HG02571 (cell line): Measurements from ENCODE around the gene PHAX.
A peak's percentile ranks its signal among the peaks of the same experiment; 100 is the strongest.
"Not testable (repeated sequence)": the region's sequence is repeated elsewhere in the genome, so short reads cannot be mapped to it uniquely, and the experiment has no call there.

Source experiments
- ATAC-seq: cut with Tn5 transposase; IDR thresholded peaks from one replicate; pipeline ENCODE4 v1.9.1; 2021; ENCODE audit warnings: mild to moderate bottlenecking, moderate library complexity; ENCODE audit not compliant: unreplicated experiment

Gene PHAX, protein sequence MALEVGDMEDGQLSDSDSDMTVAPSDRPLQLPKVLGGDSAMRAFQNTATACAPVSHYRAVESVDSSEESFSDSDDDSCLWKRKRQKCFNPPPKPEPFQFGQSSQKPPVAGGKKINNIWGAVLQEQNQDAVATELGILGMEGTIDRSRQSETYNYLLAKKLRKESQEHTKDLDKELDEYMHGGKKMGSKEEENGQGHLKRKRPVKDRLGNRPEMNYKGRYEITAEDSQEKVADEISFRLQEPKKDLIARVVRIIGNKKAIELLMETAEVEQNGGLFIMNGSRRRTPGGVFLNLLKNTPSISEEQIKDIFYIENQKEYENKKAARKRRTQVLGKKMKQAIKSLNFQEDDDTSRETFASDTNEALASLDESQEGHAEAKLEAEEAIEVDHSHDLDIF

DNA sequence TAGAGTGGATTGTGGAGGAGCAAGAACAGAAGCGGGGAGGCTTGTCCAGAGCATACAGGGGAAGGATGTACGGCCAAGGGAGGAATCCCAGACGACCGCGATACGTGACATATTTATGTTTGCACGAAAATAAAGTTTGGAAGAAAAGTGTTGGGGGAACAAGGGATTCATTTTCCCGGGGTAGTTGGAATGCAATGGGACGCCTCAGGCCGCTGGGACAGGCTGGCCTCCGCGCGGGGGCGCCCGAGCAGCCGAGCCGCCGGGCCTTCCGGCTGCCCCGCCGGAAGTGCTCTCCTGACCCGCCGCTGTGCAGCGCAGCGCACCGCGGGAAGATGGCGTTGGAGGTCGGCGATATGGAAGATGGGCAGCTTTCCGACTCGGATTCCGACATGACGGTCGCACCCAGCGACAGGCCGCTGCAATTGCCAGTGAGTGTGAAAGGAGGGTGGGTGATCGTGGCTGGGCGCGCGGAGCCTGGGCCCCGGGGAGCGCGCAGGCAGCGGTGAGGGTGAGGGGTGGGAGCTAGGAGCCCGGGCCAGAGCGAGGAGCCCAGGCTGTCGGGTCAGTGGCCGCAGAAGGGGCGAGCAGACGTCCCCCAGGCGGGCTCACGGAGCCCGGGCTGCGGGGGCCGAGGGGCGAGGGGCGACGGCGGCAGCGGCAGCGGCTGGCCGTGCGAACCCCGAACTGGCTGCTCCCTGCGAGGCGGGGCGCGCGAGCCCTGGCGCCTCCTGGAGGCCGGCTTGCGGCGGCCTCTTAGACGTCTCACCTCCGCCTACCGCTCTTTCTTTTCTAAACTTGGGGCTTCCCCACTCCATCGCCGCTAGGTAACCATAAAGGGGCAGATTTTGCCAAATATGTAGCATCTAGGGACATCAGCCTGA, at the start of gene PHAX:
PHAX (plus strand) TSS at position 317 of the 881 bp plus-strand sequence; CDS start at position 333, 16 bp downstream.
- peak; percentile 97 for ATAC-seq

DNA sequence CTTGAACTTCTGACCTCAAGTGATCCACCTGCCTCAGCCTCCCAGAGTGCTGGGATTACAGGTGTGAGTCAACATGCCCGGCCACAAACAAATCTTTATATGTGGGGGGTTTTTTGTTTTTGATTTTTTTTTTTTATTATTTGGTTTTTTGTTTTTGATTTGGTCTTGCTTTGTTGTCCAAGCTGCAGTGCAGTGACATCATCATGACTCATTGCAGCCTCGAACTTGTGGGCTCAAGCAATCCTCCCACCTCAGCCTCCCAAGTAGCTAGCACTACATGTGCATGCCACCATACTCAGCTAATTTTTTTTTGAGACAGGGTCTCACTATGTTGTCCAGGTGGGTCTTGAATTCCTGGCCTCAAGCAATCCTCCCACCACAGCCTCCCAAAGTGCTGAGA, 48.1 kb upstream of the PHAX start:
- no peak for ATAC-seq

DNA sequence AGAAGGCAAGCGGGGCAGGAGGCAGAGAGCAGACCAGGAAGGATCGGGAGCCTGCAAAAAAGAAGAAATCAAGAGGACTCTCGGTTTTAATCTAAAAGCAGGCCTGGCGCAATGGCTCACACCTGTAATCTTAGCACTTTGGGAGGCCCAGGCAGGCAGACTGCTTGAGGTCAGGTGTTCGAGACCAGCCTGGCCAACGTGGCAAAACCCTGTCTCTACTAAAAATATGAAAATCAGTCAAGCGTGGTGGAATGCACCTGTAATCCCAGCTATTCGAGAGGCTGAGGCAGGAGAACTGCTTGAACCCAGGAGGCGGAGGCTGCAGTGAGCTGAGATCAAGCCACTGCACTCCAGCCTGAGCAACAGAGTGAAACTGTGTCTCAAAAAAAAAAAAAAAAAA, 45.6 kb upstream of the PHAX start:
- not testable (repeated sequence) for ATAC-seq

DNA sequence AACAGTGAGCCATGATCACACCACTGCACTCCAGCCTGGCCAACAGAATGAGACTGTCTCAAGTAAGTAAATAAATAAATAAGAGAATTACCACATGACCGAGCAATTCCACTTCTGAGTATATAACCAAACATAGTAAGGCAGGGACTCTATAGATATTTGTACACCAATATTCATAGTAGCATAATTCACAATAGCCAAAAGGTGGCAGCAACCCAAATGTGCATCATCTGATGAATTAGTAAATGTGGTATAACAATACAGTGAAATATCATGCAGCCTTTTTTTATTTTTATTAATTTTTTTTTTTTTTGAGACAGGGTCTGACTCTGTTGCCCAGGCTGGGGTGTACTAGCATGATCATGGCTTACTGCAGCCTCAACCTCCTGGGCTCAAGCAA, 38.8 kb upstream of the PHAX start:
- ATAC-seq = no peak

DNA sequence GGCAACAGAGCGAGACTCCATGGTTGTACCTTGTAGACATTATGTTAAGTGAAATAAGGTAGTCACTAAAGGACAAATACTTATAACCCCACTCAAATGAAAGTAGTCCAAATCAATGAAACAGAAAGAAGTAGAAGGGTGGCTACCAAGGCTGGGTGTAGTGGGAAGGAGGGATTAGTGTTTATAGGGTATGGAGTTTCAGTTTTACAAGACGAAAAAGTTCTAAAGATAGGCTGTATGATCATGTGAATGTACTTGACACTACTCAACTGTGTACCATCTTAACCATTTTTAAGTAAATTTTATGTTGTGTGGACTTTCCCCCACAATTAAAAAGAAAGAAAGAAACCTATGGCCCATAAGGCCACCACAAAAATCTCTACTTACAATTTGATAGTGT, 37.9 kb upstream of the PHAX start:
- ATAC-seq = peak; percentile 78

DNA sequence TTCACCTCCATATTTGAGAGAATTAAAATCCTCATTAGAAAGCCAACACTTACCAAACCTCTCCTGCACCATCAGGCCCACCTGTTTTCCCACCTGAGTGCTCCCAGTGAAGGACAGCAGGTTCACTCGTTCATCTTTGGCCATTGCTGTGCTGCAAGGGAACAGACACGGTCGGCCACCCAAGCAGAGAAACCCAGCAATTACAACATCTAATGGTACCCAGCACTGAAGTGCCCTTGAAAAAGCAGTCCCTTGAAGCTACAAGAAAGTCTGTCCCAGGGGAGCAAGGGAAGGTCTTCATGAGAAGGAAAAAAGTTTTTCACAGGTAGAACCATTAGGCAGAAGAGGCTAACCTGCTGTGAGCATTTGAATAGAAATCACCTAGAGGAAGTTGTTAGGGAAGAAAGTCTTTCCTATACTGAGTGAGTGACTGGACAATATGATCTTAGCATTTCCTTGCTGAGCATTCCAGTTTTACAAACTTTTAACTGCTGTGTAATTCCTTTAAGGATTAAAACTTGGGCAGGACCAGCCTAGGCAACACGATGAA, 32.5 kb upstream of the PHAX start:
- no peak for ATAC-seq

DNA sequence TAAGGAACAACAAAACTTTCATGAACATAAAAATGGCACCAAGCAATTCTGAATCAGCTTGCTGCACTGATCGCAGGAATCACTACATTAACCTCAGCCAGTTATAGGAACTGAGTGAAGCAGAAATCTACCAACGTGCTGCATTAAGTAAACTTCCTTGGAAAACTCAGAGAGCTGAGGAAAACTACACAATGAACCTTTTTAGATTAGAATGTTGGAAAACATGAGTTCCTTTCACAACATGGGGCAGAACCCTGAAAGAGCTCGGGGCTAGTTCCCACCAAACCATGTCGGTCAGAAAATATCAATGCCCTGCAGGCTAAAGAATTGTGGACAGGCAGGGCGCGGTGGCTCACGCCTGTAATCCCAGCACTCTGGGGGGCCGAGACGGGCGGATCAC, 25.1 kb upstream of the PHAX start:
- no peak for ATAC-seq

DNA sequence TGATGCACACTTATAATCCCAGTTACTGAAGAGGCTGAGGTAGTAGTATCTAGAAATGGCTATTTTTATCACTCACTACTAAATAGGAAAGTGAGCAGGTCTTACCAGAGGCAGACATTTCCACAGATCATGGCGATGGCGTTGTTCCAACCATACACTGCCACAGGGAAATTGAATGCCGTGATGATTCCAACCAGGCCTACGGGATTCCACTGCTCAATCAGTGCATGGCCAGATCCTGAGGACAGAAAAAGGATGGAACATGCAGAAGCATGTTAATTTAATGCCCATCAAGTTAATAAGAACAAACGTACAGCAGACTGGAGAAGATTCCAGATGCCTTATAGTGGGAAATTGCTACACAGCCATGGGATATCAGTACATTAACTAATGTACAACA, 23.8 kb upstream of the PHAX start:
- ATAC-seq = no peak

DNA sequence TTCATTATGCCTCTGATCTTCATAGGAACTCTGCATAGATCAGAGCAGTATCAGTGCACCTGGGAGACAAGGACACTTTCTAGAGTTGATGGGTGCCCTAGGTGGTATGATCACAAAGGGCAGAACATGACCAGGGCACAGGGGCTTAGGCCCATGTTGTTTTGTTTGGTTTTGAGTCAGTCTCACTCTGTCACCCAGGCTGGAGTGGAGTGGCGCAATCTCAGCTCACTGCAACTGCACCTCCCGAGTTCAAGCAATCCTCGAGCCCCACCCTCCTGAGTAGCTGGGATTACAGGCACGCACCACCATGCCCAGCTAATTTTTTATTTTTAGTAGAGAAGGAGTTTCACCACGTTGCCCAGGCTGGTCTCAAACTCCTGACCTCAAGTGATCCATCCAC, 23.3 kb upstream of the PHAX start:
- no peak for ATAC-seq

DNA sequence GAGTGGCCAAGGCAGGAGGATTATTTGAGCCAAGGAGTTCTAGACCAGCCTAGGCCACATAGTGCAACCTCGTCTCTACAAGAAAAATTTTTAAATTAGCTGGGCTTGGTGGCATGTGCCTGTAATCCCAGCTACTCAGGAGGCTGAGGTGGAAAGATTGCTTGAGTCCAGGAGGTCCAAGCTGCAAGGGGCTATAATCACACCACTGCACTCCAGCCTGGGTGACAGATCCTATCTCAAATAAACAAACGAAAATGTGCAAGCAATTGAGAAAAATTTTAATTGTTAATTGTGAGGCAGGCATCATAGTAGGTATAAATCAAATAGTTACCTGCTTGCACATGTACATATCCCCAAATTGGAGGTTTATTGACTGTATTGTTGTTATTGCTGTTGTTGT, 21.0 kb upstream of the PHAX start:
- no peak for ATAC-seq

DNA sequence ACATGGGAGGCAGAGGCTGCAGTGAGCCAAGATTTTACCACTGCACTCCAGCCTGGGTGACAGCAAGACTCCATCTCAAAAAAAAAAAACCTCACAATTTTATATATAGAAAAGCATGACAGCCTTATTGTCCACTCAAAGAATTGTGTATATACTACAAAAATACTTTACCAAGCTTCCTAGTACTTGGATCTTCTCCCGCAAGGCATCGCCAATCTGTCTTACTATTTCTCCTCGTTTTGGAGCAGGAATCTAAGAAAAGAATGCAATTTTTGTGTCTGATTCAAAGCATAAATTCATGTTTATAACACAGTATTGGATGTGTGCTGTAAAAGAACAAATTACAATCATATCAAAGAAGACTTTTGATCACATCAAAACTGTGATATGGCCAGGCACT, 17.0 kb upstream of the PHAX start:
- no peak for ATAC-seq

DNA sequence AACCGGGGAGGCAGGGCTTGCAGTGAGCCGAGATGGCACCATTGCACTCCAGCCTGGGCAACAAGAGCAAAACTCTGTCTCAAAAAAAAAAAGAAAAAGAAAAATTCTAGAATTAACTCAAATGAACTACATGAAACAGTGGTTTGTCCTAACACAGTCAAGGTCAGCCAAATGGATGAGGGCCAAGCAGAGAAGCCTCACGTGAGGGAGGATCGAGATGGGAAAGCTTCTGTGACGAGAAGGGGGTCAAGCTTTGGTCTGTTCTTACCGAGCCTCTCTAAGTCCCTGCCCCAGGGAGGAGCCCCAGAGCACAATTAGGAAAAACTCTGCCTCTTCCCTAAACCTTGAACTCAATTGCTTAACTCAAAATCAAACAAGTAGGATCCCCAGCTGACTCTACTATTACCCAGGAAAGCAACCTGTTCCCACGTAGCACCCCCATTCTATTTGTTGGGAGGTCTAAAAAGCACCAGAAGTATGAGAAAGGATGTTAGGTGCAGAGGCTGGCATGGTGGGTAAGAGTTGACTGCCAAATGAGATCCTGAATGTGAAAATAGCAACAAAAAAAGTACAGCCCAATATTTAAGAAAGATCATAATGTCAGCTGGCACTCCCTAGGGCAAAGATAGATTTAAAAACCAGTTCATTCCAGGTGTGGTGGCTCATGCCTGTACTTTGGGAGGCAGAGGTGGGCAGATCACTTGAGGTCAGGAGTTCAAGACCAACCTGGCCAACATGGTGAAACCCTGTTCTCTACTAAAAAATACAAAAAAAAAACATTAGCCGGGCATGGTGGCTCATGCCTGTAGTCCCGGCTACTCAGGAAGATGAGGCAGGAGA, 13.0 kb upstream of the PHAX start:
- no peak for ATAC-seq

DNA sequence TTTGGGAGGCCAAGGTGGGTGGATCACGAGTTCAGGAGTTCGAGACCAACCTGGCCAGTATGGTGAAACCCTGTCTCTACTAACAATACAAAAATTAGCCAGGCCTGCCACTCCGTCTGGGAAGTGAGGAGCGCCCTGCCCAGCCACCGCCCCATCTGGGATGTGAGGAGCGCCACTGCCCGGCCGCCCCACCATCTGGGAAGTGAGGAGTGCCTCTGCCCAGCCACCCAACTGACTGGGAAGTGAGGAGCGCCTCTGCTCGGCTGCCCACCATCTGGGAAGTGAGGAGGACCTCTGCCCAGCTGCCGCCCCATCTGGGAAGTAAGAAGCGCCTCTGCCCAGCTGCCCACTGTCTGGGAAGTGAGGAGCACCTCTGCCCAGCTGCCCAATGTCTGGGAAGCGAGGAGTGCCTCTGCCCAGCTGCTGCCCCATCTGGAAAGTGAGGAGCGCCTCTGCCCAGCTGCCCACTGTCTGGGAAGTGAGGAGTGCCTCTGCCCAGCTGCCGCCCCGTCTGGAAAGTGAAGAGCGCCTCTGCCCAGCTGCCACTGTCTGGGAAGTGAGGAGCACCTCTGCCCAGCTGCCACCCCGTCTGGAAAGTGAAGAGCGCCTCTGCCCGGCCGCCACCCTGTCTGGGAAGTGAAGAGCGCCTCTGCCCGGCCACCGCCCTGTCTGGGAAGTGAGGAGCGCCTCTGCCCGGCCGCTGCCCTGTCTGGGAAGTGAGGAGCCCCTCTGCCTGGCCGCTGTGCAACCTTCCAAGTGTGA, 11.0 kb upstream of the PHAX start:
- no peak for ATAC-seq

DNA sequence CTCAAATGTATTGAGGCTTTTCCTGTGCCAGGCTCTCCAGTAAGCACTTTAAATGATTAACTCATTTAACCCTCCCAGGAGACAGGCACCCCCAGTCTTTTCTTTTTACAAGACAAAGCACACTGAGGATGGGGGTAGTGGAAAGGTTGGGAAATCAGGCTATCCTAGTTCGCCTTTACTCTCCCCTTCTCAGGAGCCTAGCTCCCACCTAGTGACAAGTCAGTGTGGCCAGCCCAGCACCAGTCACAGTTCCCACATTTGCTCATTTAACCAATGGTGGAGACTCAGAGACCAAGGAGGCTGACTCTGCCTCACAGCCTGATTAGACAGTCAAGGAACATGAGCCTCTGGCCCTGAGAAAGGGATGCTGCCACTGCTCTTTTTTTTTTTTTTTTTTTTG, 9.2 kb upstream of the PHAX start:
- ATAC-seq = no peak

DNA sequence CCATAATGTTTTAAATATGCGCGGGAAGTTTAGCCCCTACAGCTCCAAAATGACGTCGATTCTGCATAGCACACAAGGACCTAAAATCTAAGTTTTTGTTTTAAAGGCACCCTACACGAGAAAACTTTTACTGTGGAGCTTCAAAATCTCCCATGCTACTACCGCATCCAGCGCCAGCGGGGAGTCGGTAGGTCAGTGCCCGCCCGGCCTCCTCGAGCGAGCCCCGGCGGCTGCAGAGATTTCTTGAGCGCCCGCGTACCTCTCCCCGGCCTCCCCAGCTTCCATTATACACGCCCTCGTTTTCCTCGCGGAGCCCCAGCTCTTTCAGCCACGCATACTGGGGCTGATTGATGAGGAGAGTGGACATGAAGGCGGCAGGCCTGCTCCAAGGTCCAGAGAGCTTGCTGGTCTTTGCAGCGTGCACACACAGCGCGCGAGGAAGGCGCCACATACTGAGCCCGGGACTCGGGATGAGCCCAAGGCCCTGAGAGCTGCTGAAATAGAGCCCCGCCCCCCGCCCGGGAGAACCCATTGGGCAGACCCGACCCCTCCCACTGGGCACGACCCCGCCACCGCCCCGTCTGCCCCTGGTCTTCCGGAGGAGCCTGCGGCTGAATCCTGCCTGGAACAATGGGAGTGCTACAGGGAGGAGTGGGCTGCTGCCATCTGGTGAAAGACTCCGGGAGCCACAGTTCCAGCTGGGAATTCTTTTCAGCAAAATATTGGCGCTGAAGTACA, 5.8 kb upstream of the PHAX start, which contains the start of gene ALDH7A1:
ALDH7A1 (minus strand) TSS at position 472 of the 738 bp plus-strand sequence; CDS start at position 451, 21 bp downstream.
- peak; percentile 75 for ATAC-seq

DNA sequence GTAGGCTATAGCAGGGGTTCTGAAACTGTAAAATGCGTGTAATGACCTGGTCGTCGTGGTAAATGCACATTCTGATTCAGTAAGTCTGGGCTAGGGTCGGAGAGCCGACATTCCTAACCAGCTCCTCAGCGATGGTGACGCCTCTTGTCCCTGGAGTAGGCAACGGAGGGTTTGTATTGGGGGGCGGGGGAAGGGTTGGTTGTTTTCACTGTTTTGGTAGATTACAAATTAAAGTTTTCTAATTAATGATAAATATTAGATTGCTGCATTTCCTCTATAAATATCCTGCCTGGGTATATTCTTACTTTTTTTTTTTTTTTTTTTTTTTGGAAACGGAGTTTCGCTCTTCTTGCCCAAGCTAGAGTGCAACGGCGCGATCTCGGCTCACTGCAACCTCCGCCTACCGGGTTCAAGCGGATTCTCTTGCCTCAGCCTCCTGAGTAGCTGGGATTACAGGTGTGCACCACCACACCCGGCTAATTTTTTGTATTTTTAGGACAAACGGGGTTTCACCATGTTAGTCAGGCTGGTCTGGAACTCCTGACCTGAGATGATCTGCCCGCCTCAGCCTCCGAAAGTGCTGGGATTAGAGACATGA, 5.2 kb upstream of the PHAX start:
- no peak for ATAC-seq

DNA sequence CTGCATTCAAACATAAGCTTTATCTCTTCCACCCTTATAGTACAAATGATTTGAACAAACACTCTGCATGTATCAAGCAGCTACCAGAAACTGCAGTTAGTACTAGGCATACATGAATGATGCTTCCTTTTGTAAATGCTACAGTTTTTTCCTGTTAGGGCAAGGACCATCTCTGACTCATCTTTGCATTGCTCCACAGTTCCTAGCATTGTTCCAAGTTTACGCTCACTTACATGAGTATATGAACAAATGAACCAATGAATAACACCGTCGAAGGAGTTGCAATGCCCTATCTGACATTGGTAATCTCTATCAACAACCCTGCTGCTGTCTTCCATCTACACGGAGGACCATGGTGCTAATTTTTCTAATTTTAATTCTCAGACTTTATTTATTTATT, 3.6 kb upstream of the PHAX start:
- ATAC-seq = no peak

DNA sequence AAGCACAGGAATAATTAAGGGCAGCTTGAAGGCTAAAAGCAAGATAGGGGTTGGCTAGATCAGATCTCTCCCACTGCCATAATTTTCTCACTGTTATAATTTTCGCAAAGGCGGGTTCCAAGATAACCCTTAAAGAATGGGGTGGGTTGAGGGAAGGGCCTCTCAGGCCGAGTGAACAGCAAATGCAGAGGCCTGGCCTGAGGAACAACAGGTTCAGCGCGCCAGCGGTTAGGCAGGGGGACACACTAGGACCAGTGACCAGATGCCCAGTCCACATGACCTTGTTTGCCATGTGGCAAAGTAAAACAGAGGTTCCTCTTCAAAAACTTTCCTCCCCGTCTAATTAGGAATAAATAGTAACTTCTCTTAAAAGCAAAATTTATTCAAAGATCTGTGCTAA, 1.2 kb upstream of the PHAX start:
- ATAC-seq = no peak
